Activated CD4-positive, alpha-beta T cell treated with anti-CD3 and anti-CD28 coated beads, Interleukin-2, amount 50 U/mL, for 16 hours (primary cell): ENCODE results near the gene NET1.

ENCODE experiments used
- DNase-seq: peaks from one replicate; pipeline ENCODE4 v3.0.0-alpha.2; 2020

The NET1 gene

DNA sequence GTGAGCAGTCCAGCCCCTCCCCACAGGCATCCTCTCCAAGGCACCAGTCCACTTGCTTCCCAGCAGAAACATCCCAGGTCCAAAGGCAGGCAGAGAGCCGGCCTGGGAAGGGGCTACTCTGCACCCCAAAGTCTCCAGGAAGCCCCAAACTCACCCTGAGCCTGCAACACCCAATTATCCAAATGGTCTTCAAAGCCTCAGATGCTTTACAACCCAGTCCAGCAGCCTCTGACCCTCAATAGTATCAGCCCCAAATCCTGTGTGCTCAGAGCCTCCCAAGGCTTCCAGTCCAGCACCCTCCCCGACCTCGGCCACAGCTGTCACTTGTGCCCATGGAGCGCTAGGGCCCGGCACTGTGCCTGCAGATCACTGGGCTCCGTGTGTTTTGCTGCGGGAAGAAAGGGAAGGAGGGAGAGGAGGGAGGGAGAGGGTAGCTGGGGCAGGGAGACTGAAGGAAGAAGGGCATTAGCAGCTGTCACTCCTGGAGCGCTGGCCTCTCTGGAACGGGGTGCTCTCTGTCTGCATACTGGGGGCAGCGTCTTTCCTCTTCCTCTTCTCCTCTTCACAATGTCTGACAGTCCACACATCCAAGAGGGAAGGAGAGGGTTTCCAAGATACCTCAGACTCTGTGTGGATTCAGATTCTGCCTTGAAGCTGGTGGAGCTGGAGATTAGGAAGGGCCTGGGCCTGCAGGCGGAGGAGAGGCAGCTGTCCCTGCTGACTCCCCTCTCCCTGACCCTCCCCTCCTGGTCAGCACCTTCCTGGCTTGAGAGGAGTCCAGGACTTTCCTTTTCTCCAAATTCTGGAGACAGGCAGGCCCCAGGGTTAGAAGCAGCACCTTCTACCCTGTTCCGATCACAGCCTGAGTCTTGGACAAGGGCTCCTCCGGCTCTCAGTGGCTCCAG is 73.8 kb downstream of the NET1 start:
- DNase-seq = no peak

DNA sequence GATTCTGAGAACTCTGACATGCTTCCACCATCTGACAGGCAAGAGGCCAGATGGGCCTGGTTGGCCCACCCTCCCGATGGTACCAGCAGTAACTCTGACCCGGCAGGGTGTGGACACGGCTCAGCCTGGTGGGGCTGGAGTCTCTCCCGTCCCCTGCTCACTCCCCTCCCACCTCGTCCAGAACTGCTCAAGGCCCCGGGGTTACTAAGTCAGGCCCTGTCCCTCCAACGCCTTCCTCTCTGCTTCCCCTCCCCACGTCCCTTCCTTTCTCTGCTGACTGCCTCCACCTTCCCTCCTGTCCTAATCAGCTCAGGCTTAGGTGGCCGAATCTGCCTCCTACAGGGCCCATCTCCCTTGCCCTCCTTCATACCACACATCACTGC is 74.5 kb downstream of the NET1 start:
- DNase-seq = no peak

DNA sequence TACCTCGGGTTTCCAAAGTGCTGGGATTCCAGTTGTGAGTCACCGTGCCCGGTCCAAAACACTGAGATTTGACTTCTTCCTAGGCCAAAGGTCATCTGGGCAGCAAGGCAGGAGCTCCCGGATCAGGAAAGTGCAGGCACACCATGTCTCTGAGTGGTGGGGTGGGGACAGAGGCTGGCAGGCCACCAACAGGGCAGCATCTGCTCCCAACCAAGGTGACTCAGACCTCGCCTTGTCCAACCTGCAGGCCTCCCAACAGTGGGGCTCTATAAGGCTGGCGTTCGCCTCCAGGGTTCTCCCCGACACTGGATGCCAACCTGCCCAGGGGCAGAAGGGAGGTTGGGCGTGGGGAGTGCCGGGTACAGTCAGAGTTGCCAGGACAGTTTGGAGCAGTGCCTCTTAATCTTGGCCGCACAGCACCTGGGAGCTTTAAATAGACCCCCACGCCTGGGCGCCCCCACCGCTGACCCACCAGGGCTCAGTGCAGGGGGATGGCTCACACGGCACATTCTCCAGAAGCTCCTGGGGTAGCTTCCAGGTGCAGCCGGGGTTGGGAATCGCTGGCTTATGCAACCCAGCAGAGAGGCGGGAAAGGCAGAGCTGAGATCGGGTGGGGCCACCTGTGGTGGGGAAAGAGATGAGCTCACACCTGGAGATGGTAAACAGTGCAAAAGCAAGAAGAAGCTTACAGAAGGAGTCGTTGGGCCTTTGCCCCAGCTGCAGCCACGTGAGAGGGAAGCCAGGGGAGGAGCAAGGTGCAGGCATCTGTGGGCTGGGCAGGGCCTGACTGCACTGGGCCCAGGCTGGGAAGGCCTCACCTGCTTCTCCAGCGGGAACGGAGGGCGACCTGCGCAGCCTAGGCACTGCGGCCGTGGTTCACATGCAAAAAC is 76.2 kb downstream of the NET1 start:
- DNase-seq = no peak

DNA sequence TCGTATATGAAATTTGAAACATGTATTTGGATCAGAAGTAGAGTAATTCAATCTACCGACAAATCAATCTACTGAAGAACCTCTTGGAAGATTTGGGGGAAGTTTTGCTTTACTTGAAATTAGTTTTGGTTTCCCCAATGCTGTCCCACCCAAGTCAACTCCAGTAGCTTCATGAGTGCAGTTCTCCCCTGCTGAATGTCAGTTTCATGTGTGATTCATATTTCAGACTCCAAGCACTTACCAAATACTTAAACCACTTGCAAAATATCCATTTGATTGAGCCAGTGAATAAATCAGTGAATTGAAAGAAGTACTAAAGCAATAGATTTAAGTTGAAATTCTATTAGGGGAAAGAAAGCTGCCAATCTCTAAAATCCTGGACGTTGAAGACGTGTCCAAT is 77.7 kb downstream of the NET1 start:
- DNase-seq = no peak

DNA sequence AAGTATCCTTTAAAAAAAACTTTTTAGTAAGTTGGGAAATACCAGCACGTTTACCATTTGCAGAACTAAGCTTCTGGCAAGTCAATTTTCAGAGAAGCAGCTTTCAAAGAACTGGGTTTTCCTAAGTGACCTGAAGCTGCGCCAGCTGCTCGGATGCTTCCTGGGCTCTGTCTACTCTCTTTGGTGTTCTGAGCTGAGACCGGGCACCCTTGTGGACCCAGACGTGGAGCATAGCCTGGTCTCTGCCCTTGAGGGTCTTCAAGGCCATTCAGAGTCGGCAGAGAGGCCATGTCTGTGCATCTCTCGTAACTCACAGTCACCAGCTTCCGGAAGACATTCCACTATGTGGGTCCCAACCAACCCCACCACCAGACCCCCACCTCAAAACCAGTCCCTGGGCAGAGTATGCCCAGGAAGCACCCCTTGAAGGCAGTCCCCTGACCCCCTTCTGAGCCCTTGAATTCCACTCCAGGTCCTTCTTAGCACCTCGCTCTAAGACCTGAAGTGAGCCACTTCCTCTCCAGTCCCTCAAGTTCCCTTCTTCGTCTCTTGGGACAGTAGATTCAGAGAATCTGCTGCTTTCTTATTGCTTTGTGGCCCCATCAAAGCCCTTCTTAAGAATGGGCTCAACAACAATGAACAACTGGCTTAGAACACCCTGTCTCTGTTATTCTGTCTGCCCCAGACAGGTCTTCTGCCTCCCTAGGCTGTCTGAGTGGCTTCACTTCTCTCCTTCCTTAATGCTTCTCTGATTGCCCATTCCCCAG is 78.5 kb downstream of the NET1 start:
- no peak for DNase-seq

DNA sequence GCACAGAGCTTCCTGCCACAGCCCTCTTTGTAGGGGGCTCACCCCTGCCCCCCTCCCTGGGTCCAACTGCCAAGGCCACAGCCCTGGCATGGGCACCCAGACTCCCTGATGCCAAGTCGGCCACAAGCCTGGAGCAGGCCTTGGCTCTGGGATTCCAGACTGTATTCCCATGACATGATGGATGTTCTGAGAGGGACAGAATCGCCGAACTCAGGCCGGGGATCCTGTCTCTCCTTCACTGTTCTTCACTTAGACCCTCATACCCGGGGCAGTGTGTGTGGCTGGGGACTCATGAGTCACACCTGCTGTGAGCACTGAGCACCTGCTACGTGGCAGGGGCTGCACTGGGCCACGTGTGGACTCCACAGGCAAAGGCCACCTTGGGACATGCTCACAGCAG is 79.1 kb downstream of the NET1 start:
- no peak for DNase-seq

DNA sequence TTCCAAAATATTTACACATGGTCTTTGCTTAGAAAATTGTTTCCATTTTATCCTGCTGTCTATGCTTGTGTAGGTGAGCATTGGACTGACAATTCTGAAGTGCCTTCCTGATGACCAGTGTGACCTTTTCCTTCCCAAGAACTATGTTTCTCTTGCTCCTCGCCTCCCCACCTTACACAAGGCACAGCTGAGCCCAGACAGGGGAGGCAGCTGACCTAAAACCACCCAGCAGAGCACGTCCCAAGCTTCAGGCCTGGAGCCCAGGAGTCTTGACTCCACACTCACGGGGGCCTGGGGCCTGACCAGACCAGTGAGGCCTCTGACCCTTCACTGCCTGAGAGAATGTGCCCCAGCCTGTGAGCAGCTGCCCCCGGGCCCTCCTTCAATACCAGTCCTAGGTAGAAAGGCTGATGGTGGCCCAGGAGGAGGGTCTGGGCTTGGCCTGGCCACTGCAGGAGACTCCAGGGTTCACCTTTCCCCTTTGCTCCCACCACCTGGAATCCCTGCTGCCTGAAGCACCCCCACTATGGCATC is 80.0 kb downstream of the NET1 start:
- no peak for DNase-seq

DNA sequence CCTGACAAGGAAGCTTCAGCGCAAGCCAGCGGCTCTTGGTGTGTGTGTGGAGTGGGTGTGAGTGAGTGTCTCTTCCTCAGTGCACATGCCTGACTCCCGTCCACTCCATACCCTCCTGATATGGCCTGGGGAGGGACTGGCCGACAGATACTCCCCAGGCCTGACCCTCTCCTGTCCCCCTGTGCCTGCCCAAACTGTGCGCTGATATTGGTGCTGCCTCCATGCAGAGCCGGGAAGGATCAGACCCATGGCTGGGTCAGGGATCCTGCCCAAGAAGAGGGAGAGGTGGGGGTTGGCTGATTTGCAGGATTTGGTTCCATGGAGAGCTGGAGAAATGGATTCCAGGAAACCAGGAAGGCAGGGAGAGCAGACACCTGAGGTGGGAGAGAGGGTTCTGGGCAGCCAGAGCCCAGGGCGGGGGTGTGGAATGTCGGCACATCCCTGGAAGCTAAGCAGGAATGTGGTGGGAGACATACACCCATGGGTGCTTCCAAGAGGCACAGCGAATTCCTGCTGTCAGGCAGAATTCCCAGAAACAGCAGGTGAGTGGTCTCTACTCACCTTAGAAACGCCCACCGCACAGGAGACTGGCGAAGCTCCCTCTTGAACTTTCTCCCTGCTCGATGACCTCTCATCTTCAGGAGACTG is 80.7 kb downstream of the NET1 start:
- no peak for DNase-seq

DNA sequence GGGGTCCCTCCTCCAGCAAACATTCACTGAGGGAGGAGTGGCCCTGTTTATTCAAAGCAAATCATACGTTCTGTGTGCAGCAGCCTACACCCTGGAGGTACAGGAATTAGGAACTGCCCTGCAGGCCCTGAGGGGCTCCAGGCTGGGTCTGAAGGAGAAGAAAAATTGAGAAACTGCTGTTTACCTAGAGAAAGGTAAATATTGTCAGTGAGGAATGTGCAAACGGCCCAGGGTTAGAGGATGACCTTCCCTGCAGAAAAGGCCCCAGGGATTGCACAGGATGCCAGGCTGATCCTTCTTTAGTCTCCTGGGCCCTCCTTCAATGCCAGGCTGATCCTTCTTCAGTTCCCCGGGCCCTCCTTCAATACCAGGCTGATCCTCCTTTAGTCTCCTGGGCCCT is 81.3 kb downstream of the NET1 start:
- no peak for DNase-seq

DNA sequence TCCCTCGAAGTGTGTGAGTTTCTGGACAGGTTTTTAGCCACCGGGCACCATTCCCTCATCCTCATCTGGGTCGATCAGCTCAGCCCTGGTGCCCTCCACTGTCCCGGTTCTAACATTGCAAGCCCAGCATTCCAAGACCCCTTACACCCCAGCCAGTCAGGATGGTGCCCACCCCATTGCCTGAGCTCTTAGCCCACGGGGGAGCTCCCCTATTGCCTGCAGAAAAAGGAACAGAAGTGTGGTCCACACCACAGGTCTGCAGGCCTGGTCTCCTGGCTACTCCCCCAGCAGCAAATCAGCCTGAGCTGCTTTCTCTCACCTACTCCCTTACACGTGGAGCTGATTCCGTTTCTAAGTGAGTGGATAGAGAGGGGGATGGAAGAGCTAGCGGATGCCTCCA is 82.3 kb downstream of the NET1 start:
- no peak for DNase-seq

DNA sequence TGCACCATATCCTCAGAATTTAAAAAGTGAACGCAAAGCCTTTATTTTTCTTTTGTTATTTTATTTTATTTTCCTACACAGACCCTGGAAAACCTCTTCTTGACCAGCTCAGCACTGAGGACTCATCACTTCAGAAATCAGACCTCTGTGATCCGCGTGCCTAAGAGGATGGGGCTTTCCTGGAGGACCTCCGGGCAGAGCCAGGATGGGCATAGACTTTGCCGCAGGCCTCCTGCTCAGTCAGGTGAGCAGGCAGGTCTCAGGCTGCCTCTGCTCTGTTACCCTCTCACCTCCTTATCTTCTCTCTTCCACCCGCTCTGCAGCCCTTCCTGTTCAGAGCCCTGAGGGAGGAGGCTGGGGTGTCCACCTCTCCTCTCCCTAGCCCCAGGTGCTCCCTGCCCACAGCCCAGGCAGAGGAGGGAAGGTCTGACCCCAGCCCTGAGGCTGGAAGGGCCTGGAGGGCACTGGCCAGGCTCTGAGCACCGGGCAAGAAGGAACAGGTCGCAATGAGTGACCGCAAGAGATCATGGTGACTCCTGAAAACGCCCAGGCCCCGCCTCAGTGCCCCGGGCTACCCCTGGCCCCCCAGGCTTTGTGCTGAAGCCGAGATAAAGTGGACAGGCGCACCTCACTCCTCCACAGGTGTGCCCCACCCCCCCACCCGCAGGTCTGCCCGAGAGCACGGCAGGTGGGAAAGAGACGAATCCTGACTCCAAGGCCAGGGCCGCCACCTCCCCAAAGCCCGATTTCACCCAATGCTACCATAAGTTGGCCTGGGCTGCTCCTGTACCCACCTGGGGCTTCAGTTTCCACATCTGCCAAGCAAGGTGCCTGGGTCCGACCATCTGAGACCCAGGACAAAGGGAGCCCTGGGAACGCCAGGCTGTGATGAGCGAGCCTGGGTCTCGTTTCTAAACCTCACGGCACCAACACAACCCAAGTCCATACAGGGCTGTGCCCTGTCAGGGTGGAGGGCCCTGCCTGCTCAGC is 84.2 kb downstream of the NET1 start:
- no peak for DNase-seq

DNA sequence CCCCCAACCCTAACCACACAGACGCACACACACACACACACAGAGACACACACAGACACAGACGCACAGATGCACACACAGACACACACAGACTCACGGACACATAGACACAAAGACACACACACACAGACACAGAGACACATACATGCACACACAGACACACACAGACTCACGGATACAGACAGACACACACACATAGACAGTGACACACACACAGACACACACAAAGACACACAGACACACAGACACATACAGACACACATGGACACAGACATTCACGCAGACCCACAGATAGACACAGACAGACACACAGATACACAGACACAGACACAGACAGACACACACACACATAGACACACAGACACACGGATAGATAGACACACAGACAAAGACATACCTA is 84.9 kb downstream of the NET1 start:
- DNase-seq = no peak

DNA sequence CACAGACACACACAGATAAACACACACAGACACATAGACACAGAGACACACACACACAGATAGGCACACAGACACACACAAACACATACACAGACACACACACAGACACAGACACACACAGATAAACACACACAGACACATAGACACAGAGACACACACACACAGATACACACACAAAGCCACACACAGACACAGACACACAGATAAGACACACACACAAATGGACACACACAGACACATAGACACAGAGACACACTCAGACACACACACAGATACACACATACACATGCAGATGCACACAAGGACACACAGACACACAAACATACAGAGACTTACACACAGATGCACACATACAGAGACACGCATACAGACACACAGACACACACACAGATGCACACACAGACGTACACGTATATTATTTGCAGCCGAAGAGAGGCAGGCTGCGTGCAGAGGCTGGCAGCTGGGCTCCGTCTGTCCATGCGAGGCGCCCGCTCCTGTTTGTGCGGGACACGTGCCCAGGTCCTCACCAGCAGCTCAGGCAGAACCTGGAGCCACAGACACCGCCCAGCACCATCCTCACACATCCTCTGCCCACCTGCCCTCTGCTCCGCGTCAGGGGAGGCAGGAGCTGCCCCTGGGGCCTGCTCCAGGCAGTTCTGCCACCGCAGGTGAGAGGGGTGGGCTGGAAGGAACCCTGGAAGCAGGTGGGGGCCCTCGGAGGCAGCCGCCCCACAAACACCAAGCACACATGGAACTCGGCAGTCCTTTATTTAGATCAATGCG is 85.8 kb downstream of the NET1 start:
- no peak for DNase-seq

DNA sequence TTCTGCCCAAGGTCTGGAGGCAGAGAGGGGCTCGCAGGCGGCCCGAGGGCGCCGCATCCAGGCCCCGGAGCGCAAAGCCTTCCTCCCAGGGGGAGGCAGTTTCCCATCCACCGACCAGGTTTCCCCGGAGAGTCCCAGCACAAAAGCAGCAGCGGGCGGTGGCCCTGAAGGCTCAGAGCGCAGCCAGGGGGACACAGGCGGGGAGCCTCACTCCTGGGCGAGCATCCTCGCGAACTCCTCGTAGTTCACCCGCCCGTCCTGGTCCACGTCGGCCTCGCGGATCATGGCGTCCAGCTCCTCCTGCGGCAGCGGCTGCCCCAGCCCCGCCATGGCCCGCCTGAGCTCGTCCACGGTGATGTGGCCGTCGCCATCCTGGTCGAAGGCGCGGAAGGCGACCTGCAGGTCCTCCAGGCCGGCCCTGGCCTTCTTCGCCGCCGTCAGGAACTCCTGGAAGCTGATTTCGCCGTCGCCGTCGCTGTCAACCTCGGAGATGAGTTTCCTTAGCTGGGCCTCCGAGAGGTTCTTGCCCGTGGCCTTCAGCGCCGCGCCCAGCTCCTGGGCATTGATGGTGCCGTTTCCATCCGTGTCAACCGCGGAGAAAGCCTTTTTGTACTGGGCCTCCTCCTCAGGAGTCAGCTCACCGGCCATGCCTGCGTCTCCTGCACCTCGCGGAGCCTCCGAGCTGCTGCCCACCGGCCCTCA is 86.6 kb downstream of the NET1 start:
- DNase-seq = no peak

DNA sequence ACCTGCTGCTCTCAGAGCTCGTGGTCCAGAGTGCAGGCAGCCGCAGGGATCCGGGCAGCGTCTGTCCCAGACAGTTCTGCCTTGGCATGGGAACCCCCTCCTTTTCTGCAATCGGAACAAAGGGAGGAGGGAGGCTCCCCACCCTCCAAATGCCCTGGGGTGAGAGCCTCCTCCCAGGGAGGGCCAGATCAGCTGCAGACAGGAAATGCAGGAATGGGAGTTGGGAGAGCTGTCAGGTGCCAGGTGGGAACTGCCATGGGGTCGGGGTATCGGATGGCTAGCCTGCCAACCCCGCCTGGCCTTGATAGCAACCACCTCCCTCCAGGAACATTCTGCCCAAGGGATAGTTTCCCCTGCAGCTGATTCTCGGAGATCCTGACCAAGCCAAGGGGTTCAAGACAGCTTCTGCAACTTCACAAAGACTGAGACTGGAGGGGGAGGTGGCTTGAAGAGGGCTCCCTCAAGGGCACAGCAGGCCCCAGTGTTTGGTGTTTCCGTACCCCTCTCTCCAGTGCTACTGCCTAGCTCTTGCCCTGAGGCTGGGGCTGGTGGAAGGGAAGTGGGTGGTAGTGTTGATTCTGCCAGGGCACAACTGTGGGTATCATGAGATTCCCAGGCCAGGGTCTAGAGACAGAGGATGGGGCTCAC is 87.3 kb downstream of the NET1 start, which contains the start of gene CALML5:
TSS of gene CALML5 (minus strand) at position 78 of the 648 bp plus-strand sequence. CDS start 132 bp downstream, outside the sequence.
- no peak for DNase-seq

DNA sequence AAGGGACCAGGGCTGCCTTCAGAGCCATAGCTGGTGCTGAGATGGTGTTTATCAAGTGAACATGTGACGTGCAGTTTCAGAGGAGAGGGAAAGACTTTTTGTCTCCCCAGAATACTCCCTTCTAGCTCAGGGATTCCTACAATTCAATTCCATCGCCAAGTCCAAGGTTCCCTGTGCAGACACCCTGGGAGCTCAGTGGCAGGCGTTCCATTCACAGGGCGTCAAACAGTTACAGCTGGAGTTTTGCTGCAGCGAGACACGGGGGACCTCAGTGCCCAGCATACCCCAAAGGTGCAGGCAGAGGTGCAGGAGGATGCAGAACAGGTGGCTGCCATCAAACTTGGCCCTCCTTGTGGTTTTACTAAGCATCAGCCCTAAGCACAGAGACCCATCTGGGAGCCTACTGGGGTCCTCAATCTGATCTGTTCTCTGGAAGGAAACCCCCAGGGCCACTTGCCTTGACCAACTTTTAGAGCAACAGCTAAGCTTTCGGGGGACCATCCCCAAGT is 87.9 kb downstream of the NET1 start:
- no peak for DNase-seq

DNA sequence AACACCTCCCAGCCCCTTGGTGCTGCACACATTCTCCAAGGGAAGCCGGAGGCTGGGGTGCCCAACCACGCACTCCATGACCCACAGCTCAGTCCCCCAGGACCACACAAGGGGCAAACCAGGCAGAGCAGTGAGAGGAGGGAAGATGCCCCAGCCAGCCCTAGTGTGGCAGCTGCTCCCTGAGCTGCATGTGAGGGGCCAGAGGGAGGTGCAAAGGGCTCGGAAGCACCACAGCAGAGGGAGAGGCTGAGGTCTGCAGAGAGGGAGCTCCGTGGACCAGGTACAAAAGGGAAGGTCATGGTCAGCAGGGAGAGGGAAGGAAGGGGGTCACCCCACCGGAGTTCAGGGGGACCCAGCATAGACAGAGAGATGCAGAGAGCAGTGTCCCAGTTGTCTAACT is 88.6 kb downstream of the NET1 start:
- no peak for DNase-seq

DNA sequence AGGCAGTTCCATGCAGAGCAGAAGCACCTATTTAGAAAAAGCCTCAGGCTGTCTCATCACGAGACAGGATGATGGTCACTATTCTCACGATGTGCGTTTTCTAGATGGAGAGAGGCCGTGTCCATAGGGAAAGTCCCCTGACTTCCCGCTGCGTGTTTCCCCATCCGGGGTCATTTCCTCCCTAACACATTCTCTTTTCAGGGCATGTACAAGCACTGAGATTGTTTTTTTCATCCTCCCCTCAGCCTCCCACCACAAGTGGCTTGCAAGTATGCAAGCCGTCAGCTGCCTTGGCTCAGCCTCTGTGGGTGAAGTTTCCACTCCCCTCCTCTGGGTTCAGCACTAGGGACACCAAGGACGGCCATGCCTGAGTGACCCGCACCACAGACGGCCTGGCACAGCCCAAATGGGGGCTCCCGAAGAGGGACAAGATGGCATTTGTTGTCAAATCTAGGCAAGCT is 89.7 kb downstream of the NET1 start:
- no peak for DNase-seq
